NCI-H2196 treated with DMSO at 0.1 percent for 48 hours (cell line): Measurements from ENCODE around the gene UFD1.

Experiments used
- DNase-seq: peaks from one replicate; lab custom pipeline; 2025; ENCODE audit not compliant: unreplicated experiment; lab: John Stamatoyannopoulos, UW

Gene UFD1

GRCh38 chr22:19472233-19472632 is 6.8 kb downstream of the UFD1 start:
- DNase-seq = no peak

GRCh38 chr22:19471572-19471971 is 7.4 kb downstream of the UFD1 start:
- no peak for DNase-seq

GRCh38 chr22:19470010-19470409 is 9.0 kb downstream of the UFD1 start:
- DNase-seq = no peak

GRCh38 chr22:19469421-19469820 is 9.6 kb downstream of the UFD1 start:
- DNase-seq = no peak

- DNase-seq = no peak
Measured at GRCh38 chr22:19467912-19468311, 11.1 kb downstream of the UFD1 start.

GRCh38 chr22:19466848-19467752 is 11.9 kb downstream of the UFD1 start:
- DNase-seq = no peak

- DNase-seq = no peak
Measured at GRCh38 chr22:19466126-19466716, 12.8 kb downstream of the UFD1 start.

- DNase-seq = no peak
Measured at GRCh38 chr22:19464975-19465374, 14.0 kb downstream of the UFD1 start.

- no peak for DNase-seq
Measured at GRCh38 chr22:19464546-19464945, 14.4 kb downstream of the UFD1 start.

- no peak for DNase-seq
Measured at GRCh38 chr22:19463491-19464469, 15.2 kb downstream of the UFD1 start.

- DNase-seq = no peak
Measured at GRCh38 chr22:19463008-19463407, 16.0 kb downstream of the UFD1 start.

GRCh38 chr22:19461506-19461905 is 17.5 kb downstream of the UFD1 start:
- no peak for DNase-seq

- DNase-seq = no peak
Measured at GRCh38 chr22:19460036-19460435, 19.0 kb downstream of the UFD1 start.

GRCh38 chr22:19457828-19458428 is 21.1 kb downstream of the UFD1 start:
- no peak for DNase-seq

GRCh38 chr22:19456541-19456940 is 22.5 kb downstream of the UFD1 start:
- no peak for DNase-seq

- no peak for DNase-seq
Measured at GRCh38 chr22:19455585-19456370, 23.2 kb downstream of the UFD1 start.

GRCh38 chr22:19455033-19455432 is 24.0 kb downstream of the UFD1 start:
- DNase-seq = no peak

- no peak for DNase-seq
Measured at GRCh38 chr22:19454156-19454555, 24.8 kb downstream of the UFD1 start.

- no peak for DNase-seq
Measured at GRCh38 chr22:19453718-19454117, 25.3 kb downstream of the UFD1 start.

- DNase-seq = no peak
Measured at GRCh38 chr22:19451570-19451969, 27.4 kb downstream of the UFD1 start.
